GM21717 (cell line): Measurements from ENCODE around the gene KCNIP4.
A peak's percentile ranks its signal among the peaks of the same experiment; 100 is the strongest.
"Not testable (repeated sequence)": the region's sequence is repeated elsewhere in the genome, so short reads cannot be mapped to it uniquely, and the experiment has no call there.

Experiments used
- ATAC-seq: cut with Tn5 transposase; IDR thresholded peaks from one replicate; pipeline ENCODE4 v1.9.1; 2021; ENCODE audit warnings: mild to moderate bottlenecking, moderate library complexity; ENCODE audit not compliant: unreplicated experiment

KCNIP4 gene

DNA sequence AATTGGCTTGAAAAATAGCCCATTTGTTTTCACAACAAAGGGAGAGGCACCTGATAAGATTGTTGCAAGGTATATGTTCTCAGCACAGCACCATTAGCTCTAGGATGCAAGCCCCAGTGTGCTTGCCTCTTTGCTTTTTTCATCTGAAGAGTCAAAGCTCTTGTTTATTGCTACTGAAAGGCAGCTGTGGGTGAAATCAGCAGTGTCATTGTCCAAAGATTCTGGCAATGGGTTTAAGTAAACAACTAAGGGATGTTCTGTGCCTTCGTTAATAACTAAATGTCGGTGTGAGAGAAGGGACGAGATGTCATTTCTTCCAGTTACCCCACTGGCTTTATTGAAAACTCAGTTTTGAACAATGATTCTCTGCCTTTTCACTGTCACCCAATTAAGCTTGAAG lies 567.7 kb downstream of the KCNIP4 start:
- ATAC-seq = no peak

DNA sequence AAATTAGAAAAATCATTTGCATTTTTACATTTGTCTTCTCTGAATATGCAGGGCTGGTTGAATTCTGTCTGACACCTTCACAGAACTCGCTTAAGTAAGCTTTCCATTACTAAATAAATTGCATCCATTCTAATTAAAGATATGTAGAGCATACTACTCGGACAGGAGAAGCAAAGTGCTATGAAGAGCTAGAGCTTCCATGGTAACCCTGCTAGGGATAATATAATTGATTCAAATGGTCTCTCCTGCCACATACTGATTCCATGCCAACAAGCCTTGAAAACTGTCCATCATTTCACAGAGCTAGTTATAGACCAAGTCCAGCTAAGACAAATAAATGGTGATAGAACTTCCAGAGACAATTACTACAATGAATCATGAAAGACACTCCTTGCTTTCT lies 571.5 kb downstream of the KCNIP4 start:
- ATAC-seq = no peak

DNA sequence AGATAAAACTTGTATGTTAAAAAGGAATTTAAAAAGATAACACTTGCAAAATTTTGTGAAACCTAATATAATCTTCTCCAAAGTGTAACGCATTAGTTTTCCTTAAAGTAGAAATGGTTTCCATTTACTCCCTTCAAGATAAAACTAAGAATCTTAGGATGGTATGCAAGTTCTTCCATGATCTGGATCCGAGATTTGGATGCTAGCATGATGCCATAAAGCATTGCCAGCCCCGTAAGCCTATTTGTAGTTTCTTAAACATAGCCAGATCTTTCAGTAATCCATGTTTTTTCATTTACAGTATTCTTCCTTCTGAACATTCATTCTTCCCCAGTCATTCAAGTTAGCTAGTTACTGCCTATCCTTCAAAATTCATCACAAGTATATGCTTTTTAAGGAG lies 572.4 kb downstream of the KCNIP4 start:
- ATAC-seq = no peak

DNA sequence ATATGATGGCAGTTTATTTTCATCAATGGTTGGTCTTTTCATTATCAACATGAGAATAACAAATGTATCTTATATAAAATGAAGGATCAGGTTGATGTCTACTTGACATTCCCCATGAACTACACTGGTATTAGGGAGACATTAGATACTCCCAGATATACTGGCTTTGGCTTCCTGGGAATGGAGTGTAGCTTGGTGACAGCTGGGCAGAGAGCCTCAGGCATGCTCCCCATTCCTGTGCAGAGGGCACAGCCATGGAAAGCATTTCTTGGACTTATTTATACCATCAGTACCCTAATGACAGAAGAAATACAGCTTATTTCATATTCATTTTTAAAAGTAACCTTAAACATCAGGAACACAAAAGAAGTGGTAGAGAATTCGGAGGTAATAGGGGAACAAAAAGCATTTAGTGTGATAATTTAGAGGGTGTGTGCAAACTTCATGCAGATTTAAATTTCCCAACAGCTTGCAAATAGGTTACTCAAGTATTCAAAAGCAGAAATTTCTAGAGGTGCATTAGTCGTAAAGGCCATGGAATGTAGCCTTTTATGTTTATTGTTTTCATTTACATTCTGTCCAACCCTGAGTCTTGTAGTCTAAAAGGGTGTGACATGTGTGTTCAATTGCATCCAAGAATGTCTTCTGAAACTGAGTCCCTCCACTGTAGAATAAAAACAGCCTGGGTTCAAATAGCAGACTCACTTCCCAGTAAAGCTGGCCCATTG lies 573.8 kb downstream of the KCNIP4 start:
- no peak for ATAC-seq

DNA sequence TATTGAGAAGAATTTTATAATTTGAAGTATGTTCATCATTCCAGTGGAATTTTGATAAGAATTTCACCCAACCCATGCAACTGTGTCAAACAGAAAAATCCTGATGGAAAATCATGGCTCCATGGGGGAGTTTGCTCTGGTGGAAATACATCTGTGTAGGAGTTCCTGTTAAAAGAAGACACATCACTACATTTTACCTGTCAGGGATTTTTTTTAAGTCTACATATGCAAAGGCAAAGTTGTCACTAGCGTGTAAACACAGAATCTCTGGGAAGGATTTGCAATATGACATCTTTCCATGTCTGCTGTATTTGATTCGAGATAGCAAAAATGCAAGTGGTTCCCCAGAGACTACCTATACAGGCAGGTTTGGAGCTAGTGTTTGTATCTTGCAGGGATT lies 581.0 kb downstream of the KCNIP4 start:
- ATAC-seq = no peak

DNA sequence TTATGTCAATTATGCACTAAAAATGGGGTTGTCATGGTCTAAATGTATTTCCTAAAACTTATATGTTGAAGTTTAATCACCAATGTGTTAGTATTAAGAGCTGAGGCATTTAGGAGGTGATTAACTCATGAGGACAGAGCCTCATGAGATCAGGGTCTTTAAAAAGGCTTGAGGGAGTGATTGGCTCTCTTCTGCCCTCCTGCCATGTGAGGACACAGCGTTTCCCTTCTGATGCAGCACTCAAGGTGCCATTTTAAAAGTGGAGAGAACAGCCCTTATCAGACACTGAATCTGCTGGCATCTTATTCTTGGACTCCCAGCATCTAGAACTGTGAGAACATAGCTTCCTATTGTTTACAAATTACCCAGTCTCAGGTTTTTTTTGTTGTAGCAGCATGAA lies 581.7 kb downstream of the KCNIP4 start:
- no peak for ATAC-seq

DNA sequence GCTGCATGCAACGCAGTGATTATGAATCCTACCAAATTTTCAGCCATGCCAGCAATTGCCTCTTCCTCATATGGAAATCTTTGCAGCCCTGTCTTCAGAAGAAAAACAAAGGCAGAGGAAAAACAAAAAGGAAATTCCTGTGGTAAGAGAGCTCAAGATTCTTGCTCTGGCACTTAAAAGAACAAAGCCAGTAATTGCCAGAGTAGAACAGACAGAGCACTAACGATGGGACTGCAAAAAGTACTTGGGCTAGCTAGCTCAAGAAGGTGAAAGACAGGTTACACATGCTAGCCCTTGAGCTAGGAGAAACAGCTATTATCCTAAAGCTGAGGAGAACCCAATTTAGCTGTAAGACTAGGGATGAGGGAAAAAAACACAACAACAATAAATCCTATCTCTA lies 582.3 kb downstream of the KCNIP4 start:
- ATAC-seq = no peak

DNA sequence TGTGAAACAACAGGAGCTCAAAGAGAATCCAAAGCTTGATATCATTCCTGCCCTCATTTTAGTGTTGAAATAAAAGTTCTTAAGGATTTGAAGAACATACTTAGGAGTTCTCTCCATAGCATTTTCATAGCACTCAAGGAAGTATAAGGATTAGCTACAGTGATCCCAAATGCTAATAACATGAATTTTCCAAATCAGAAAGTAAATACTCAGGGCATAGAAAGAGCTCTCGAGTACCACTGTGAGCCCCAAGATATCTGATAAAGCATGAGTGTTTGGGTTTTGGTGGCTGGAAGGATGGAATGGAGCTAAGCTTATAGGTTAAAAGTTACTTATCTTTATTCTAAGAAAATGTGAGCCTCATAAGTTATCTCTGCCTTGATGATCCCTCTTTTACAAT lies 584.9 kb downstream of the KCNIP4 start:
- ATAC-seq = no peak

DNA sequence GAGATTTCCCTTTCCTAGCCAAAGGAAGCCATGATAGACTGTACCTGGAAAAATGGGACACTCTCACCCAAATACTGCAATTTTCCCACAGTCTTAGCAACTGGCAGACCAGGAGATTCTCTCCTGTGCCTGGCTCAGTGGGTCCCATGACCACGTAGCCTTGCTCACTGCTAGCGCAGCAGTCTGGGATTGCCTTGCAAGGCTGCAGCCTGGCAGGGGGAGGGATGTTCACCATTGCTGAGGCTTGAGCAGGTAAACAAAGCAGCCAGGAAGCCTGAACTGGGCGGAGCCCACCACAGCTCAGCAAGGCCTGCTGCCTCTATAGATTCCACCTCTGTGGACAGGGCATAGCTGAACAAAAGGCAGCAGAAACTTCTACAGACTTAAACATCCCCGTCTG lies 596.2 kb downstream of the KCNIP4 start:
- not testable (repeated sequence) for ATAC-seq

DNA sequence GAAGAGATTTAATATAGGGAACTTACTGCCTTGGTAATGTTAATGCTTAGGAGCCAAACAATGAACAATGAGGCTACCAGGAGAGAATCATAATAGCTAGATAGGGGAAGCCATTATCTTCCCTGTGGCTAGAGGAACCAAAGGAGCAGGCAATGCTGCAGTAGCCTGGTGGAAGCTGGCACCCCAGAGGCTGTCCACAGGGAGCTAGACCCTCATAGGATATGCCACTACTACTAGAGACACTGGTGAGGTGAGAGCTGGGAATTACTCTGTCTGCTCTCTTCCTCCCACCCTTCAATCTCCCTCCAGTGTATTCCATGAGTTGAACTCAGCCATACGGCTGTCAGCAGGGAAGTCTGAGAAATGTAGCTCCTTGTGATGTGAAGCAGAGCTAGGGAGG lies 601.4 kb downstream of the KCNIP4 start:
- ATAC-seq = no peak

DNA sequence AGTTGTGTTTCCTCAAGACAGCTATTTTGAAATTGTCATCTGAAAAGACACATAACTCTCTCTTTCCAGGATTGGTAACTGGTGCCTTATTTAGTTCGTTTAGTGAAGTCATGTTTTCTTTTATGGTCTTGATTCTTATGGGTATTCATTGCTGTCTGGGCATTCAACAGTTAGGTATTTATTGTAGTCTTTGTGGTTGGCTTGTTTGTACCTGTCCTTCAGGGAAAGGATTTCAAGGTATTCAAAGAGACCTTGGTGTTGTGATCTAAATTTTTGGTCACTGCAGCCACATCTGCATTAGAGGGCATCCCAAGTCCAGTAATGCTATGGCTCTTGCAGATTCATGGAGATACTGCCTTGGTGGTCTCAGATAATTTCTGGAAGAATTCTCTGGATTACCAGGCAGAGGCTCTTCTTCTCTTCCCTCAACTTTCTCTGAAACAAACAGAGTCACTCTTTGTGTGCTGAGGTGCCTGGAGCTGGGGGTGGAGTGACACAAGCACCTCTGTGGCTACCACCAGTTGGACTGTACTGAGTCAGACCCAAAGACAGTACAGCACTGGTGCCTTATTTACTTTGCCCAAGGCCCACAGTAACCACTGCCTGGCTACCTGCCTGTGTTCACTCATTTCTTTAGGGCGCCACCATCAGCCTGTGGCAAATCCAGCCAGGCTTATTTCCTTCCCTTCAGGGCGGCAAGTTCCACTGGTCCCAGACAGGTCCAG lies 620.4 kb downstream of the KCNIP4 start:
- no peak for ATAC-seq

DNA sequence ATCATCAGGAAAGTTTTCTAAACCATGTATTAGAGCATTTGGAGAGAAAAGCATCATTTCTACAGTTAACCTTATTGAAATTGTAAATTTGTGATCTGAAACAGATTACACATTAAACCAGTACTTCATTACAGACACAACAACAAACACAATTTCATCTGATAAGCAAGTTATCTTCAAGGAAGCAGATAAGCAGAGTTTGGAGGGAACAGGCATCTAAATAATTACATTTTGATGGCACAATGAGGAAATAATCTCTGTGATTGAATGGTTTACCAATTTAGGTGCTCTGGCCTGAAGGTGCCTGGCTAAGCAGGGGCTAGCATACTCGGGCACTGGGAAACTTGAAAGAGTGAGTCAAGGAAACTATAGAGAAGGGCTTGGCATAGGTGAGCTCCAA lies 628.5 kb downstream of the KCNIP4 start:
- ATAC-seq = no peak

DNA sequence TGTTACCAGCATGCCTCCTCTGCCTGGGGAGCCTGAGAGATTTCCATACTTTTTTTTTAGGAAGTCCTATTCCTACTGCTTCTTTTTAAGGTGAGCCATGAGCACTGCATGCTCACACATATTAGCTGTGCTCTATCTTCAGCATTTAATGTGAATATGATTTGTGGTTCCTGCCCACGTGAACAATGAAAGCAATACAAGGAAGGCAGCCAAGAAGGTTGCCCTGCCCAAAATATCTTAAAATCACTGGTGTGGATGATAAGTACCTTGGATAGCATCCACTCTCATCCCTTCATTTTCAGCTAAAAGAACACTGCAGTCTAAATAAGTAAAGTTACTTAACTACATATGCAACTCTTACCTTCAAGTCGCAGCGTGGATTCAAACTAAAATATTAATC lies 640.9 kb downstream of the KCNIP4 start:
- ATAC-seq = no peak

DNA sequence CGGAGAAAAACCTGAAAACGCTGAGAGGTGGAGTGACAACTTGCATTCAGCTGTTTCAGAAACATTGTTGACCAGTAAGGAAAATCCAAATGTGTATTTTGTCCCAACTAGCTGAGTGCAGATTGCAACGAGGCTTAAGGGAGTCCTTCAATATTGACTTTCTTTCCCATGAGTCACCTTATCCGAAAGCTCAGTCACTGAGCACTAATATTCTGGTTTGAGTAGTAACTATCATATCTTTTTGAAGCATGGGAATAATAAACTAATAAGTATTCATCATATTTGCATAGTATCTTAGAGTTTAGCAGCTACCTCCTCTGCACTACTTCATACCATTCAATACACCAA lies 644.1 kb downstream of the KCNIP4 start:
- no peak for ATAC-seq

DNA sequence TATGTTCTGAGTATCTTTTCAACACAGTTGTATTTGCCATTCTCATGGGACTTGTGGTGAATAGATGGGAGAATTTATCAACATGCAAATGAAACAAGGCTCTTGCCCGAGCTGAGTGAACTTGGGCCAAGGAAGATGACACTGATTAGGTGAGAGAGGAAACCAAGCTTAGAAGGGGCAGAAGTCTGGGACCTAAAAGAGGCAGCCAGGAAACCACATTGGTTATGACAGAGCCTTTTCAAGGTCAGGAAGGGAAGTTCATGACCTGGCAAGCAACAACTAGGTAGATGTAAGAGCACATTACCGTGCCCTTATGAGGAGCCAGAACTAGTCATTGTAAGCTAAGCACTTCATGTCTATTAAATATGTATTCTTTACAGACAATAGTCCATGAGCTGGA lies 658.0 kb downstream of the KCNIP4 start:
- peak; percentile 81 for ATAC-seq

DNA sequence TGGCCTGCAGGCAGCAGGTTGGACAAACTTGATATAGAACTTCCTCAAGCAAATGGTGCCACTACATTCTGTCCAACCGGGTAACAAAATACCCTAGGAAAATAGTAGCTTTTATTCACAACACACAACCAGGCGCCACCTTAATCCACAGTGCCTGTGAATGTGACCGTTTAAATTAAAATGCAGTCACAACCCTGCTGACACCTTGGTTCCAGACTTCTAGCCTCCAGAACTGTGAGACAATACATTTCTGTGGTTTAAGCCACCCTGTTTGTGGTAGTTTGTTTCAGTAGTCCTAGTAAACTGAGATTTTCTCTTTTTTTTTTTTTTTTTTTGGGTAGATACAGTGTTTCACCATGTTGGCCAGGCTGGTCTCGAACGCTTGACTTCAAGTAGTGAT lies 672.5 kb downstream of the KCNIP4 start:
- ATAC-seq = no peak

DNA sequence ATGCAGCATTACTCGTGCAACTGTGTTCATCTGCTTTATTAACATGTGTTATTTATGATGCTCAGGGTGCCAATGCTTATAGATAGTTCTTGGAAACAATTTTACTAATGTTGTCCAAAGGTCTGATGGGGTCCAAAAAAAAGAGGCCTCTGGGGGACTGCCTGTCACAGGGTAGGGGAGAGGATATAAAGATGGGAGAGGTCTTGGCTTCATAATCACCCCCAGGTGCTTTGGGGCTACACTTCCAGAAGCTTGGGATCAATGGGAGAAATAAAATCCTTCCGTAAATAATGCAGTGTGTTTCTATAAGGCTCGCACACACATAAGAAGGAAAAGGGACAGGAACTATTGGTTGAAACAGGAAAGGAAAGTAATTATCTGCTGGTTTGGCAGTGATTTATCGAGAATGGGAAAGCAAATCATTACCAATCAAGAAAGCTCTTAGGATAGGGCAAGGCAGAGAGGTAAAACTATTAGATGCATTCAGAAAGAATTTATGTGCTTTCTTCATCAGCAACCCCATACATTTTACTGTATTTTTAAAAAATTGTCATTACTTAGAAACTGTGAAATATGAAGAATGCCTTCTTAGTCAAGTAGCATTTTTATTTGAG lies 677.0 kb downstream of the KCNIP4 start:
- no peak for ATAC-seq

DNA sequence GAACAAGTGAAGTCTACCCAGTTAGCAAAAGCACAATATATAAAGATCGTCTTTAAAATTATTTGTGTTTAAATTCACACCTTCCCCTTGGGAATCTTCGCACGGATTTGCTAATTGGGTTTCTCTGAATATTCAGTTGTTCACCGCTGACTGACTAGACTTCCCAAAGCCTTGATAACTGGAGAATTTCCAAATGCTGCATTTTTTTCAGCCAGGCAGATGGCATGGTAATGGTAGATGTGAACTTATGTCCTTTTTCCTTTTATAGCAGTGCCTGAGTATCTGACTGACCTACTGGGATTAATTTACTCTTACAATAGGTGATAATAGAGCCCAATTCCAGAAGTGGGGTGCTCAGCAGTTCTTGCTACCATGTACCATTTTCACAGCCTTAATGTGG lies 700.2 kb downstream of the KCNIP4 start:
- ATAC-seq = no peak

DNA sequence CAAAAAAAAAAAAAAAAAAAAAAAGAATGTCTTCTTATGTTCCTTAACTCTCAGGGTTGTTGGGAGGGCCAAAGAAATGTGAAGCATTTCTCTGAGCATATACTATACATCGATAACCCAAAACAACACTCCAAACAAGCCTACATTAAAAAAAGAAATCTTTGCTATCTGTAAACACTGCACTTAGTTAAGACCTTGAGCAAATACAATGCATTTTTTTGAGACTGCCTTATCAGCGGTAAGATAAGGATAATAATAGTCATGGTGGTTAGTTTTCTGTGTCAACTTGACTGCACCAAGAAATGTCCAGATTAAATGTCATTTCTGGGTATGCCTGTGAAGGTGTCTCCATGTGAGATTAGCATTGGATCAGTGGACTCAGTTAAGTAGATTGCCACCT lies 706.4 kb downstream of the KCNIP4 start:
- ATAC-seq = no peak

DNA sequence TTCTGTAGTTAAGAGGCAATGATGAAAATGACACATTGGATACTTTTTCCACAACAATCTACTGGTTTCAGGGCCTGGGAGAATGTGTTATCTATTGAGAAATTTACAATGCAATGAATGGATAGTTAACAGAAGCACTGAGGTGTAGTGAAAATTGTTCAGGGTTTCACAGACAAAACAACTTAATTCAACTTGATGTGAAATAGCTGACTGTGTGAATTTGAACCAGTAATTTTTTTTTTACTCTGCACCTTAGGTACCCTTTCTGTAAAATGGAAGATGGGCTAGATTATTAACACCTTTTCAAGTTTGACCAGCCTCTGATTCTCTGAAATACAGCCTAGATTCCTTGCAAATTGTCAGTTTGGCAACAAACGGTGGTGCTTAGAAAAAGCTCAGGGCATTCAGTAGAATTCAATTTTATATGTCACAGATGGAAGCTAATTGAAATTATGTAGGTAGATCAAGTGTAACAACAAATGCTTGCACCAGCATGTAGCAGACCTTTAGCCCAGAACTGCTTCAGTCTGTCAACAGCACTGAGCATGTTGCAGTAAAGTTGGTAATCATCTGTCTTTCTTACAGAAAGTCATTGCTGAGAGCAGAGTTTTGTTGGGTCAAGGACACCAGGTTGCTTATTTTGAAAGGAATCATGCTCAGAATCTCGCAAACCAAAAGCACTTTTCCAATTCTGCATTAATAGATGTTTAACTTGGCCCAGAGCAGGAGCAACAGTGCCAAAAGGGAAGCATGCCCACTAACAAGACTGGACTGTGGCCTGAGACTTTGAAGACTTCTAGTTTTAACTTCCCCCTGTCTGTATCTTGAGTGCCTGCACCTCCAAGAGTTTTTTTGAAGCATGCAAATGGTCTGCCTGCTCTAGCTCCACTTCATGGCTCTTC lies 721.7 kb downstream of the KCNIP4 start:
- ATAC-seq = no peak

DNA sequence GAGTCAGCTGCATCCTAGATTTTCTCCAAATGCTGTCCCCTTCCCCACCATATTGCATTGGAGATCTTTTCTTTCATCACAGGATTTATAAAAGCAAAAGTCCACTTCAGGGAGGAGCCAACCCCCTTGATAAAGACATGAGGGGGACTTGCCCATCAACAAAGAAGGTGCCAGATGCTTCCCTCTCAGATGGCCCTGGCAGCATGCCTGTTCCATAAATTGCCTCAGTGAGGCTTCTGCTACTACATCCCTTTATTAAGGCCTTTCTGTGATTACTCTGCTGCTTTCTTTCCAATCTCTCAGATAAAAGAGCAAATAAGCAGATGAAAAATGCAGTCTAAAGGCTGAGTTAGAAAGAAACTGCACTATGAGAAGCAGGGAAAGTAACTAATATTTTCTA lies 736.7 kb downstream of the KCNIP4 start:
- no peak for ATAC-seq
